Smooth muscle cell (in vitro differentiated cells): ENCODE measurements around the gene PISD. TPM values are rescaled to one million over a fixed set of nuclear protein-coding genes. Genes with fewer than 3 reads are reported as not detected.
A peak's percentile ranks its signal among the peaks of the same experiment; 100 is the strongest.

Experiments used
- DNase-seq: peaks from one replicate; lab custom pipeline; 2025; ENCODE audit not compliant: unreplicated experiment; lab: John Stamatoyannopoulos, UW
- H2AFZ ChIP-seq: fragments of 200-600 bp; sonication (generic); 2 replicates; pipeline ENCODE4 v1.6.0; 2016; ENCODE audit warnings: antibody characterized with exemption, low read depth, mild to moderate bottlenecking
- H3F3A ChIP-seq: fragments of 200-600 bp; sonication (generic); 2 replicates; pipeline ENCODE4 v1.6.0; 2017; ENCODE audit warnings: antibody characterized with exemption, low read depth
- H3K27ac ChIP-seq: fragments of 200-600 bp; sonication (generic); 2 replicates; pipeline ENCODE4 v1.5.1; 2016; ENCODE audit warnings: low read depth, mild to moderate bottlenecking
- H3K27me3 ChIP-seq: fragments of 200-600 bp; sonication (generic); 2 replicates; pipeline ENCODE4 v1.6.1; 2016; ENCODE audit warnings: low read depth, mild to moderate bottlenecking
- H3K36me3 ChIP-seq: fragments of 200-600 bp; sonication (generic); 2 replicates; pipeline ENCODE4 v1.5.1; 2016; ENCODE audit warnings: low read depth
- H3K4me1 ChIP-seq: fragments of 200-600 bp; sonication (generic); 2 replicates; pipeline ENCODE4 v1.5.1; 2016; ENCODE audit warnings: low read depth
- H3K4me2 ChIP-seq: fragments of 200-600 bp; sonication (generic); 2 replicates; pipeline ENCODE4 v1.6.0; 2016; ENCODE audit warnings: mild to moderate bottlenecking
- H3K4me3 ChIP-seq: fragments of 200-600 bp; sonication (generic); 2 replicates; pipeline ENCODE4 v1.5.1; 2016; ENCODE audit warnings: mild to moderate bottlenecking
- H3K79me2 ChIP-seq: fragments of 200-600 bp; sonication (generic); 2 replicates; pipeline ENCODE4 v1.6.0; 2016; ENCODE audit warnings: low read depth, mild to moderate bottlenecking
- H3K9ac ChIP-seq: fragments of 200-600 bp; sonication (generic); 2 replicates; pipeline ENCODE4 v1.6.0; 2016; ENCODE audit warnings: low read depth
- H3K9me3 ChIP-seq: fragments of 200-600 bp; sonication (generic); replicated peaks from 2 replicates; pipeline ENCODE4 v1.5.1; 2016; ENCODE audit warnings: low read depth
- H4K20me1 ChIP-seq: fragments of 200-600 bp; sonication (generic); 2 replicates; pipeline ENCODE4 v1.6.0; 2016; ENCODE audit warnings: low read depth
- WGBS: methylation state at CpG from one replicate; pipeline ENCODE4 v1.1.7; 2016; ENCODE audit warnings: low lambda C conversion rate; 5-methylcytosine and 5-hydroxymethylcytosine counted together
- polyA plus RNA-seq: library from polyadenylated mRNA; unstranded; fragments of >200 nt; fragmentation: Nextera tagmentation; extraction: Ambion mirVana; gene quantifications from 2 replicates; pipeline ENCODE4 v1.2.1, GENCODE V29; 2016
- total RNA-seq: library from RNA; depleted of rRNA; stranded (reverse); fragments of >200 nt; gene quantifications from 2 replicates; pipeline ENCODE4 v1.2.3, GENCODE V29; 2014
- TF ChIP-seq, protein P1 (sequence below): fragments of 200-600 bp; sonication (generic); IDR thresholded peaks from 2 replicates; pipeline ENCODE4 v1.5.1; 2017; ENCODE audit warnings: borderline replicate concordance, mild to moderate bottlenecking, antibody characterized with exemption; ENCODE audit not compliant: insufficient read depth, poor library complexity, severe bottlenecking

Gene PISD
- total and polyA plus RNA-seq, 2 experiments from 2014 or later, result 15.3 to 31.6 TPM

GRCh38 chr22:31604137-31604705 lies 57.8 kb downstream of the PISD start:
- TF ChIP-seq, protein P1, sequence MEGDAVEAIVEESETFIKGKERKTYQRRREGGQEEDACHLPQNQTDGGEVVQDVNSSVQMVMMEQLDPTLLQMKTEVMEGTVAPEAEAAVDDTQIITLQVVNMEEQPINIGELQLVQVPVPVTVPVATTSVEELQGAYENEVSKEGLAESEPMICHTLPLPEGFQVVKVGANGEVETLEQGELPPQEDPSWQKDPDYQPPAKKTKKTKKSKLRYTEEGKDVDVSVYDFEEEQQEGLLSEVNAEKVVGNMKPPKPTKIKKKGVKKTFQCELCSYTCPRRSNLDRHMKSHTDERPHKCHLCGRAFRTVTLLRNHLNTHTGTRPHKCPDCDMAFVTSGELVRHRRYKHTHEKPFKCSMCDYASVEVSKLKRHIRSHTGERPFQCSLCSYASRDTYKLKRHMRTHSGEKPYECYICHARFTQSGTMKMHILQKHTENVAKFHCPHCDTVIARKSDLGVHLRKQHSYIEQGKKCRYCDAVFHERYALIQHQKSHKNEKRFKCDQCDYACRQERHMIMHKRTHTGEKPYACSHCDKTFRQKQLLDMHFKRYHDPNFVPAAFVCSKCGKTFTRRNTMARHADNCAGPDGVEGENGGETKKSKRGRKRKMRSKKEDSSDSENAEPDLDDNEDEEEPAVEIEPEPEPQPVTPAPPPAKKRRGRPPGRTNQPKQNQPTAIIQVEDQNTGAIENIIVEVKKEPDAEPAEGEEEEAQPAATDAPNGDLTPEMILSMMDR, result no peak
- H3K79me2 ChIP-seq, result no peaks in the 10 kb centered on the region
- H3K9ac ChIP-seq, result no peak overlapping the region
- no peaks in the 10 kb centered on the region for H4K20me1 ChIP-seq
- no peaks in the 10 kb centered on the region for H3K9me3 ChIP-seq
- 94% methylated on average over 14 of the region's 14 CpGs for WGBS
- H3K27ac ChIP-seq, result no peak overlapping the region
- H3F3A ChIP-seq, result peaks cover 21% of the 10 kb centered on the region
- H3K4me2 ChIP-seq, result no peak overlapping the region
- H3K4me3 ChIP-seq, result no peak overlapping the region
- H3K4me1 ChIP-seq, result no peaks in the 10 kb centered on the region
- H3K36me3 ChIP-seq, result no peaks in the 10 kb centered on the region
- H2AFZ ChIP-seq, result no peak overlapping the region
- H3K27me3 ChIP-seq, result no peaks in the 10 kb centered on the region
- DNase-seq, result no peak

- DNase-seq, result no peak
These were observed 58.4 kb downstream of the PISD start for GRCh38 chr22:31603574-31603973.

GRCh38 chr22:31603081-31603525 lies 58.9 kb downstream of the PISD start:
- 71% methylated on average over 10 of the region's 10 CpGs for WGBS
- Histone ChIP-seq H3K4me2 (peak overlapping the region; percentile 6), H3K27ac (peak overlapping the region; percentile 81)

More at GRCh38 chr22:31603574-31603973, 58.4 kb downstream of the PISD start:
- no peaks in the 10 kb centered on the region for H3K9me3 ChIP-seq
- H3K9ac ChIP-seq, result no peak overlapping the region
- H4K20me1 ChIP-seq, result no peaks in the 10 kb centered on the region
- H3K4me1 ChIP-seq, result no peaks in the 10 kb centered on the region
- WGBS, result 96% methylated on average over 5 of the region's 5 CpGs
- peak overlapping the region; percentile 81 for H3K27ac ChIP-seq
- no peak overlapping the region for H3K4me2 ChIP-seq
- H3F3A ChIP-seq, result peaks cover 21% of the 10 kb centered on the region
- H2AFZ ChIP-seq, result no peak overlapping the region
- TF ChIP-seq, protein P1, result no peak
- H3K4me3 ChIP-seq, result no peak overlapping the region
- no peaks in the 10 kb centered on the region for H3K36me3 ChIP-seq
- H3K79me2 ChIP-seq, result no peaks in the 10 kb centered on the region
- no peaks in the 10 kb centered on the region for H3K27me3 ChIP-seq

More at GRCh38 chr22:31603081-31603525, 58.9 kb downstream of the PISD start:
- Histone ChIP-seq H3K4me1 (no peaks in the 10 kb centered on the region), H3K79me2 (no peaks in the 10 kb centered on the region), H4K20me1 (no peaks in the 10 kb centered on the region), H3K9ac (no peak overlapping the region), H3K4me3 (no peak overlapping the region), H3K9me3 (no peaks in the 10 kb centered on the region), H3K36me3 (no peaks in the 10 kb centered on the region), H3K27me3 (no peaks in the 10 kb centered on the region), H3F3A (peaks cover 21% of the 10 kb centered on the region), H2AFZ (no peak overlapping the region)
- TF ChIP-seq, protein P1, result no peak
- no peak for DNase-seq
